Renal cortical epithelial cell (primary cell): ENCODE data around the gene LSMEM2. TPM values are rescaled to one million over a fixed set of nuclear protein-coding genes. Genes with fewer than 3 reads are reported as not detected.
"Not testable (repeated sequence)": the region's sequence is repeated elsewhere in the genome, so short reads cannot be mapped to it uniquely, and the experiment has no call there.

ENCODE experiments used
- DNase-seq: peaks from one replicate; pipeline ENCODE4 v3.0.0-alpha.2; 2011; ENCODE audit warnings: low read depth
- total RNA-seq: library from RNA; depleted of rRNA; stranded (reverse); fragments of >200 nt; gene quantifications from 2 replicates; pipeline ENCODE4 v1.2.3, GENCODE V29; 2014

Gene LSMEM2
- not detected in 2 replicates for total RNA-seq

DNA sequence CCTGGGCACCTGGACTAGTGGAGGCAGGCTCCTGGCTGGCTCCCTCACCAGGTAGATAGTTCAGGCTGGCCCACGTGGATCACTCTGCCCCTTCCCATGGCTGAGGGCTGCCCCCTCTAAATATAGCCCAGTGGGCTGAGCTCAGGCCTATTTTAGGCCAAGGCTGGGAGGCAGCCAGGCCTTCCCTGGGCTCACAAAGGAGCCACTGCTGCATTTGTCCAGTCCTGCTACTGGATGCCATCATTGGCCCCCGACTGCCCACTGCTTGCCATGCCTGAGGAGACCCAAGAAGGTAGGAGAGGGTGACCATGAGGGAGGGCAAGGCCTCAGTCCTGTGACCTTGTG is at the start of gene LSMEM2:
TSS of gene LSMEM2 (plus strand) at position 208 of the 345 bp plus-strand sequence. CDS start at position 235, 27 bp downstream.
- DNase-seq, result no peak

DNA sequence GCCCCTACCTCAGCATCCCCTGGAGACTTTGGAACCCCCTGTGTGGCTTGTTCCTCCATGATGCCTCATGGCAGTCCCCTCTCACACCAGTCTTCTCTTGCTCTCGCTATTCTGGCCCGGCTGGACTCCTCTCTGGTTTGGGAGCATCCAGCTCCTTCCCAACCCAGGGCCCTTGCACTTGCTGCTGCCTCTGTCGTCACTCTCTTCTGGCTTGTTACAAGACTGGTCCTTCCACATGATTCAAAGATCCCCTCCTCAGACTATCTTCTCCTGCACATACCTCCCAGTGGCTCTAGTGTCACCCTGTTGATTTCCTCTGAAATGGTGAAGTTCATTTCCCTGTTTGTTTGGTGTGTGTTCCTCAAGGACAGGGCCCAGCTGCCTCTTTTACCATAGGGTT is 49.4 kb upstream of the LSMEM2 start:
- DNase-seq, result no peak

DNA sequence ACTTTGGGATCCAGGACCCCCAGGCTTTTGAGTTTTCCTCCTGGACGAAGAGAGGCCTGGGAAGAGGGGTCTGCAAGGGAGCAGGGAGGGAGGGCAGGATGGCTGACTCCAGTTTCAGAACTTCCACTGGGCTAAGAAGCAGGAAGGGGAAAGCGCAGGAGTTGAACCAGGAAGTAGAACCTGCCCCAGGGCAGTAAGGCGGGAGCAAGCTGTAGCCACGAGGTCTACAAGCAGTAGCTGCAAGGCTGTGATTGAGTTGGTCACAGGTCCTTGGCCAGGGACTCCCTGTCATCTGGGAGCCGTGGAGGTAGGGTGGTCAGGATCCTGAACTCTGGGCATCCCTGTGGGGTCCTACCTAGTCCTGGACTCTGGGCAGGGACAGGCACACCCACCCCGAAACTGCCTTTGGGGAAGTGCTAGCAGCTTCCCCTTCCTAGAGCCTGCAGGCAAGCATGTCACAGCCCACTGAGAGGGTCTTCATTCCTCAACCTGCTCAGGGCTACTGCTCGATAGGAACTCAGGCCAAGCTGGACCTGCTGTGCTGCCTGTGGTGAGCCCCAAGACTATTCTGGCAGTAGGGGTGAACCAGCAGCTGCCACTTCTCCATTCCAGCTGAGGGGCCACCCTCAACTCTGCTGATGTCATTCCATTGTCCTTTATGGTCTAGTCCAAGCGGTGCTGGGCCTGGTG is 48.6 kb upstream of the LSMEM2 start:
- no peak for DNase-seq

DNA sequence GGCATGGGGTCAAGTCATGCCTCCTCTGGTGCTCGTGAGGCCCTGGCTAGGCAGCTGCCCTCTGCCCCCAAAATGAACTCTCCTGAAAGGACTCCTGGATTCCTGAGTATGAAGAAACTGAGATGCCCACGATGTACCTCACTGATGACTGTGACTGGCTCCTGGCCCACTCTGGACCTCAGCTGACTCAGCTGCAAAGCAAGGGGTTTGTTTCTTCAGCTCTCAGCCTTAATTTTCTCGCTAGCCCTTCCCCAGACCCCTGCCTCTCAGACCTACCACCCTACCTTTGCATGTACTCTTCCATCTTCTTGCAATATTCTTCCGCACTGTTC is 48.1 kb upstream of the LSMEM2 start:
- DNase-seq, result no peak

DNA sequence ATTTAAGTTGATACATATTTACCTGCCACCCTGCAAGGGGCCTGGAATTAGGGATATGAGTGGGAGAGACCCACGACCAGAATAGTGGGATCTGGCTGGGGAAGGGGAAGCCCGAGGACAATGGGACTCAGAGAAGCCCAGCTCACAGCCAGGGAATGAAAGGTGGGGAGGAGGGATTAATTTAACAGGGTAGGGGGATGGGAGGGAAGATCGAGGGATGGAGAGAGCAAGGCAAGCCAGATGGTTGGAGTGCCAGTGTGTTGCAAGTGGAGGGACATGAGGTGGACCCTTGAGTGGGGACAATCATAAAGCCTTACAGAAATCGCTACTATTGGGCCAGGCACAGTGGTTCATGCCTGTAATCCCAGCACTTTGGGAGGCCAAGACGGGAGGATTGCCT is 47.3 kb upstream of the LSMEM2 start:
- DNase-seq, result no peak

DNA sequence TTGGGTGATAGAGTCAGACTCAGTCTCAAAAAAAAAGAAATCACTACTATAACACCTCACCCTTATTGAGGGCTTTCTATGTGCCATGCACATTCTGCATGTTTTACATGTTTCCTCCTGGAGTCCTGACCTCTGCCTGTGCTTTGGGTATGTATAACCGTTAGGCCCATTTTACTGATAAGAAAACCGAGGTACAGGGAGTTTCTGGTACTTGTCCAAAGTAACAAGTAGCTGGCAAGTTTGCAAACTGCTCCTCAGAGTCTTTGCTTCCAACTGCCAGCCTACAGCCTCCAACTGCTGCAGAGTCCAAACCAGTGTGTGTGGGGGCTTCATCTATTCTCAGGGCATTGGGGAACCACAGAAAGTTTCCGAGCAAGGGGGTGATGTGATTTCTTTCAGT is 46.6 kb upstream of the LSMEM2 start:
- DNase-seq, result no peak

DNA sequence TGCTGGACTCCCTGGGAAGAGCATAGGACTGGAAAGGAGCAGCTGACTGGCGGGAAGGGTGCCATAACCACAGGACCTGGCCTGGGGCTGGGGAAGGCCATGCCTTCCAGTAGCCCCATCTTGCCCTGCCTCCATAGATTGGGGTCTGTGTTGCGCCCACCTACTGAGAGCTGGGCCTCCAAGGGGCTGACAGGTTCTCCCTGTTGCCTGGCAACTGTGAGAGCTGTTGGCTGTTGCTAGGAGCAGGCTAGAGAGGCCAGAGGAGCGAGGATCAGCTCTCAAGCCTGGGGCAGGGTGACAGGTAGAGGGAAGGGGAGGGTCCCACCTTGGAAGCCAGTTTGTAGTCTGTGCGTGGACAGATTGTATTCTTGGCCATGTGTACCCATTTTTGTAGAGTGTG is 45.7 kb upstream of the LSMEM2 start:
- no peak for DNase-seq

DNA sequence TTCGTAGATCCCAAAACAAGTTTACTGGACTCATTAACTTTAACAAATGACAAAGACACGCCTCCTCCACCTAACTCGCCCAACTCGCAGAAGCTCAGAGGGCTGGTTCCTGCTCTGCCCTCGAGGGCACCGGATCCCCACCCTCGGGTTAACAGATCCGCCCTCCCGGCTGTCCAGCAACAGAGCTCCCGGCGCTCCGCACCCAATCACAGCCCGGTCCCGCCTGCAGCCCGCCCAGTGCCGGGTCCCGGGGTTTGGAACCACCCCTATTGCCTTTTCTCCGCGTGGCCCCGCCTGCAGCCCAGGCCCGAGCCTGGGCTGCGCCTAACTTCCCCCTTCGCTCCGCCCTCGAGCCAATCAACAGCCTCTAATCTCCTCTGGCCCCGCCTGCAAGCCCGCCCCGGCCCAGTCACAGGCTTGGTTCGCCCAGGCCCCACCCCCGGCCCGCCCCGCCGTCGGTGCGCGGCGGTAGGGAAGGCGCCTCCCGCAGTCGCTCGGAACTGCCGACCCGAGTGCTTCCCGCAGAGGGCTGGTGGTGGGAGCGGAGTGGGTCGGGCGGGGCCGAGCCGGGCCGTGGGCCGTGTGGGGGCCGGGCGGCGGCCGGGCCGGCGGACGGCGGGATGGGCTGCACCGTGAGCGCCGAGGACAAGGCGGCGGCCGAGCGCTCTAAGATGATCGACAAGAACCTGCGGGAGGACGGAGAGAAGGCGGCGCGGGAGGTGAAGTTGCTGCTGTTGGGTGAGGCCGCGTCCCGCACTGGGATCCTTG is 43.0 kb upstream of the LSMEM2 start, which contains the start of gene GNAI2:
TSS of gene GNAI2 (plus strand) at position 489 of the 768 bp plus-strand sequence. CDS start at position 621, 132 bp downstream.
- peak; percentile 97 for DNase-seq

DNA sequence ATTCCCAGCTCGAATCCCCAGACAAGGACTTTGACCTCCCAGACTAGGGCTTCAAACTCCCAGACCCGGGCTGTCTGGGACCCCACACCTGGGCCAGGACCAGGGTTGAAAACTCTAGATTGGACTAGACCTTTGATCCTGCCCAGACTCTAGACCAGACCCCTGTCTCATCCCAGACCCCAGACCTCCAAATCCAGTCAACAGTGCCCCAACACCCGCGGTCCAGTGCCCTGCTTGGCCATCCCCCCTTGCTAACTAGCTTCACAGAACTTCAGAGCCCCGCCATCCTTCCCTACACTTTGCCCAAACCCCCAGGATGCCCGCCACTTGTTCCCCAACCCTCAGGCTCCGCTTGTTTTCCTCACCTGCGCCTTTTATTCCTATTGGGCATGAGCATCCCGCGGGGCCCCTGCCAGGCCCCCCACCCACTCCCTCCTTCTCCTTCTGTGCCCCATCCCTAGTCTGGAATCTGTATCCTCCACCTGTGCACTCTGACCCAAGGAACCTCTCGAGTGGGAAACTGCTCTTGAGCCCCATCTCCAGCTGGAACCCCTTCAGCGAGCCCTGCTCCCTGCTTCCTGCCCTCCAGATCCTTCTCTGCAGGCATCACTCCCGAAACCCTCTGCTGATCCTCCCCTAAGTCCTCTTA is 42.3 kb upstream of the LSMEM2 start:
- no peak for DNase-seq

DNA sequence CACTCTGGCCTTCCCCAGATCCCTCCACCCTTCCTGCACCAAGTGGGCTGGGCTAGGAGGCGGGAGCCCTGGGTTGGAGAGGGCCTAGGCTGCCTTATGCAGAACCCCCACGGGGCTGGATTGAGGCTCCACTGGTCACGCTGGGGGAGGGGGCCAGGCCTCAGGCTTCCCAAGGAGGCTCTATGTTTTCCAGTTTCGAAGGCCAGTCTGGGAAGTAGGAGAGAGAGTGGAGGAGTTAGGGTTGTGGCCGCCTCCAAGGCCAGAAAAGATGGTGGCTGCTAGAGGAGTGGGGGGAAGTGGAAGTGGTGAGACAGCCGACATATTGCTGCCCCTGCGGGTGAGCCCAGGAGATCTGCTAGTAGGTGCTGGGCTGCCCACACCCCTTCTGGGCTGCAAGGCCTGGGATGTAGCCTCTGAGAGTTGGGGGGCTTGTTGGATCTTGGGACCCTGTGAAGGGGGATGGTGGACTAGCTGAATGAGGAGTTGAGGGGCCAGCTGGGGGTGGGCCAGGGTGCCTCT is 41.7 kb upstream of the LSMEM2 start:
- DNase-seq, result no peak

DNA sequence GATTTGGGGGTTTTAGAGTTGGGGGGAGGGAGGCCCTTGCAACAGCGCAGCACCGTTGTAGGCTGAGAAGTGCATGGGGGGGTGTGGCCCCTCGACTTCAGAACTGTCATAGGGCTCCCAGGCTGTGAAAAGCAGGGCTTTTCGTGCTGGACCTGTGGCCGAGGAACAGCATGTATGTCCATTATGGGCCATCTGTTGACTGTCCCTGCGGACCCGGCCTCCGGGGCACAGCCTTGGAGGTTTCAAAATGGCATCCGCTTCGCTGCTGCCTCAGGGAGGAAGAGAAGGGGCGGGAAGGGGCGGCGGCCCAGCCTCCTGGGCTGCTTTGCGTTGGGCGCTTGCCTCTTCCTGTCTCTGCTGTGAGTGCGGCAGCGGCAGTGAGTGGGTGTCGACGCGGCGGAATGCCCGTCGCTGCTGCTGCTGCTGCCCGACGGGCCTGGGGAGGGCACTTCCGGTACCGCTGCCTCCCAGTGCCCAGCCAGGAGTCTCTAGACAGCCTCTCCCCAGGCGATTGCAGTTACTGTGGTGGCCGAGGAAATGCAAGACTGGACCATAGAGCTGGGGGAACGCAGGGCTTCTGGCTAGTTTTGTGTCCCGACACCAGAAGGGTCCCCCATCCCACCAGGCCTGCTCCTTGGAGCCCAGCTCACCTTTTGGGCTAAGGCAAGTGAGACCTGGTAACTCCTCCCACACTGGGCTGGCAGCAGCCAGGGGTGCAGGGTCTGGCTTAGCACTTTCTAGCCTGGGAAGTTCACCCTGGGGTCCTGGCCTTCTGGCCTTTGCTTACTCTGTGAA is 40.9 kb upstream of the LSMEM2 start:
- DNase-seq, result peak; percentile 66

DNA sequence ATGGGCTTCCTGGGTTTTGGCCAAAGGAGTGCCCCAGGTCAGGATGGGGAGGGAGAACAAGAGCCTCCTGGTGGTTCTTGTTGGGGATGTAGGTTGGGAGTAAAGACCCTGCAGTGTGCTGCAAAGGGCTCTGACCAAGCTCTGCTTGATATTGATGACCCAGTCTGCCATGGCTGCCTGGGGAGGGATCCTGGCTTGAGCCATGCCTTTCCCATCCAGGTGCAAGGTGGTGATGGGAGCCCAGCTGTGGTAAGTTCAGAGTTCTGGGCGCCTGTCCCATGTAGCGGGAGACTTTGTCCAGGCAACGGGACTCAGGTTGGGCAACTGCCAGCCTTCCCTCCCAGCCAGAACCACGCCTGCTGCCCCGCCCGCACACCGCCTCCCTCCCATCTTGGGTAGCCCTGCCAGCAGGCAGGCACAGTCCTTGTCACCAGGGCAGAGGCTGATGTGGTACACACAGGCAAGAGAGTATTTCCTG is 40.3 kb upstream of the LSMEM2 start:
- no peak for DNase-seq

DNA sequence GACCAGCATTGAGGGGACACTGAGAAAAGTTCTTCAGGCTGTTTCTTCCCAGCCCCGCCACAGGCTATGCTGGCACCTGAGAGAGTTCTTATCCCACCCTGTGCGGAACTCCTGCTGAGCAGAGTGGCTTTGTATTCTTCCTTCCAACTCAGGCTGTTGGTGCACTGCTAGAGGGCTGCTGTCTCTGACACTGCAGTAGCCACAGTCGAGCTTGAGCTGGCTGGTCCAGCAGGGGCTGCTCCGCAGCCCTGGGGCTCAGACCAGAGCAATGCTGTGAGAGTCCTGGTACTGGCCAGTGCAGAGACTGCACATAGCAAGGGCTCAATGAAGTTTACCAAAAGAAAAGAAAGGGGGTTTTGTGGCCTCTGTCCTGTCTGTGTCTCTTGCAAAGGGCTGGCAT is 39.2 kb upstream of the LSMEM2 start:
- DNase-seq, result no peak

DNA sequence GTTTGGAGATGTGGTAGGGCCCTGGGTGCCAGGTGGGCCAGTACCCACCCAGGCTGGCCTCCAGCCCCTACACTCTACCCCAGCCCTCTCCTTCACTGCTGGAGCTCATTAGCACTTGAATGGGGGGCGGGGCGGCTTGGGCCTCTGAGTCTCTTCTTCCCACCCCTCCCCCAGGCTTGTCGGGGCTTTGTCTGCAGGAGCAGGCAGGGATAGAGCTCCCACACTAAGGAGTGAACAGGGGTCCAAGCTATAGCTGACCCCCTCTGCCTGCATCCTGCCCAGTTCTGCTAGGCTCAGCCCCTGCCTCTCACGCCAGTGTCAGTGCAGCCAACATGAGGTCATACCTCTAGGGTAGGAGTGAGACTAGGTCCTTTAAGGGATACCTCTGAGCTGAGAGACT is 37.7 kb upstream of the LSMEM2 start:
- DNase-seq, result no peak

DNA sequence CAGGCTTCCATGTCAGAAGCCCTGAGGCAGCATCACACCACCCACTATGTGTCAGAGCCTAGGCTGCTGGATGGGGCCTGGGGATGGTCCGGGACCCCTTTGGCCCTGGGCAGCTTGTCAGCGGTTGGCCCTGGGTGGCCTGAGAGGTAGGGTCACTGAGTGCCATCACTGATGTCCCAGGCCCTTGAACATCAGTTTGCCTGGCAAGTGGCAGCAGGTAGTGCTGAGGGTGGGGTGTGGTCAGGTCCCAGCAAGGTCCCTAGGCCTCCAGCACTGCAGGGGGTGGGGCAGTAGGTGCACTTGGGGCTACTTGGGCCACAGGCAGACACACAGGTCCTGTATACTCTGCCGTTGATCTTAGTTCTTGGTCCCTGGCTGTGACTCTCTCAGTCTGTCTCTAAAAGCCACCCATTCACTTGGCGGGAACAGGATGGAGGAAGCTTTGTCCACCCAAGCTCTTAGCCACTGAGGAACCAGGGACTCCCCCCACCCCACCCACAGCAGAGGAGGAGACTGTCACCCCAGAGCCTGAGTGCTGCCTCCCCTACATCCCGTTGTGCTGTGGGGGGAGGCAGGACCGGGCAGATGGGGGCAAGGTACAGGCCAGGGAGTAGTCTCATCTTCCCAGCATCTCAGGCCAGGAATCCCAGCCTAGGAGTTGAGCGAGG is 37.0 kb upstream of the LSMEM2 start:
- DNase-seq, result no peak

DNA sequence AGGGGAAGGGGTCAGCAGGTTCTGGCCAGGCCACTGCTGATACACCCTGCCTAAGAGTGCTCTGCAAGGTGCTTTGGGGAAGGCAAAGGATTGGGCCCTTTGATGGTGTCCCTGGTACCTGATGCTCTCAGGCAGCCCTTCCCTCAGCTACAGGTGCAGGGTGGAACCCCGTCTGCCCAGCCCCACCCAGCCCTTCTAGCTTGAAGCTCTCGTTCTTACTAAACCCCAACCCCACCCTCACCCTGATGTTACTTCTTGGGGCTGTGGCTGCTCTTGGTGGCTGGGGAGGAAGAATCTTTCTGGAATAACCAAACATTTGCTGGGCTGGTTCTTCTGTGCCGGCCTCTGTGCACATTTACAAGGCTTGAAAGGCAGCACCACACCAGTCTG is 36.5 kb upstream of the LSMEM2 start:
- no peak for DNase-seq

DNA sequence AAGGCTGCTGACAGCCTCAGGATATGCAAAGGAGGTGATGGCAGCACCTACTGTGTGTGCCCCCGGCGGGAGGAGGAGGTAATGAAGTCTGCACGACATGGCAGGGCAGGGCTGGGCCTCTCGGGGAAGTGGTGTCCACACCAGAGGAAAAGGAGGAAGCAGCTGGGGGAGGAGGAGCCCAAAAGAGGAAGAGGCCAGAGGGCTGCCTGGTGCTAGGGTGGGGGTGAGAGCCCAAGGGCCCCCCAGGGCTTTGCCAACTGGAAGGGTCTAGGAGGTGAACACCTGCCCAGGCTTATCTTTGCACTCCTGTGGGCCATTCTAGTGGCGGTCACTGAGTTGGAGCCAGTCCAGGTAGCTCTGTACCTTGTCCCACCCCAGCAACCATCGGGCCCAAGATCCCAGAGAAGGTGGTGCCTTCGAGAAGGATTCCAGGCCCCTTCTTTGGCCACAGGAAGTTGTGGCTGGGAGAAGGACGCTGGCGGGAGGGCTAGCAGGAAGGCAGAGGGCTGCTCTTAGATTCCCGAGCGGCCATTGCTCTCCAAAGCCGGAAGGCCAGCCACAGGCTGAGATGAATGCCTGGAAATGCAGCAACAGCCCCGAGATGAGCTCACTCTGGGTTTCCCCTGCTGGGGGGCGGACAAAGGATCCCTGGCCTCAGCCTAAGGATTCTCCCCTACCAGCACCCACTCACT is 35.9 kb upstream of the LSMEM2 start:
- peak; percentile 47 for DNase-seq

DNA sequence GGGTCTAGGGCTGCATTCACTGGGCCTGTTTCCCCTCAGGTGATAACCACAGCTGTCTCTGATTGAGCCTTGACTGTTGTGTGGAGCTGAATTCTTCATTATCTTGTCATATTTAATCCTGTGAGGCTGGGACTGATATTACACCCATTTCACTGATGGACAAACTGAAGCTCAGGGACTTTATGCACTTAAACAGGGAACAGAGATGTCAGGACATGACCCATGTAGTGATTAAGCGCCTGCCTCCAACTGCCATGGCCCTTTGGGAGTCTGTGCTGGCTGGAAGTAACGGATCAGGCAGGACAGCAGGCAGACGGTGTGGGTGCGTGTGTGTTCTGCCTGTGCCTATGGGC is 35.4 kb upstream of the LSMEM2 start:
- DNase-seq, result no peak

DNA sequence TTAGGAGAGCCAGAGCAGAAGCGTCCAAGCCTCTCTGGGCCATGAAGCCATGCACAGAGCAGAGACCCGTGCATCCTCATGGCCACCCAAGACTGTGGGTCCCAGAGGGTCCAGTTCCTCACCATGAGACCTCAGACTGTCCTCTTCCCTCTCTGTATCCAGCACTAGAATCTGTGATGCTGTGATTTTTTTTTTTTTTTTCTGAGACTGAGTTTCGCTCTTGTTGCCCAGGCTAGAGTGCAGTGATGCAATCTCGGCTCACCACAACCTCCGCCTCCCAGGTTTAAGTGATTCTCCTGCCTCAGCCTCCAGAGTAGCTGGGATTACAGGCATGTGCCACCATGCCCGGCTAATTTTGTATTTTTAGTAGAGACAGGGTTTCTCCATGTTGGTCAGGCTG is 34.1 kb upstream of the LSMEM2 start:
- not testable (repeated sequence) for DNase-seq

DNA sequence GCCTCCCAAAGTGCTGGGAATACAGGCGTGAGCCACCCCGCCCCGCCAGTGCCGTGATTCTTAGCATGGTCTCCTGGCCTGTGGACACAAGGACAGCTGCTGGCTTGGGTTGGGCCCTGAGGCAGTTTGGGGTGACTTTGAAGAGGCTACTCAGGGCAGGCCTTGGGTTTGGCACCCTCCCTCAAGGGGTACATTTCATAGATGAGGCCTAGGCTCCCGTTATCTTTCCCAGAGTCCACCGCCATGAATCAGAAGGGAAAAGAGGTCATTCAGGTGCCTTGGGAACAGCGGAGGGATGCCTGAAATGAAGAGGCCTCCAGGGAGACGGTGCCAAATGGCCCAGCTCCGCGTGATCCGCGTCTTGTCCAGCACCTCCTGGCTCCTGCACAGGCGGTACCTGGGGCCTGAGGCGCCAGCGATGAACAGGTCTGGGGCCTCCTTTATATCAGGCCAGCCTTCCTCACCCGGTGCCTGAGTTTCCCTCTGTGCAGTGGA is 33.6 kb upstream of the LSMEM2 start:
- no peak for DNase-seq
